Measurements from ENCODE around the gene NPPB.
A peak's percentile ranks its signal among the peaks of the same experiment; 100 is the strongest.
"Not testable (repeated sequence)": the region's sequence is repeated elsewhere in the genome, so short reads cannot be mapped to it uniquely, and the experiment has no call there.

NPPB gene

DNA sequence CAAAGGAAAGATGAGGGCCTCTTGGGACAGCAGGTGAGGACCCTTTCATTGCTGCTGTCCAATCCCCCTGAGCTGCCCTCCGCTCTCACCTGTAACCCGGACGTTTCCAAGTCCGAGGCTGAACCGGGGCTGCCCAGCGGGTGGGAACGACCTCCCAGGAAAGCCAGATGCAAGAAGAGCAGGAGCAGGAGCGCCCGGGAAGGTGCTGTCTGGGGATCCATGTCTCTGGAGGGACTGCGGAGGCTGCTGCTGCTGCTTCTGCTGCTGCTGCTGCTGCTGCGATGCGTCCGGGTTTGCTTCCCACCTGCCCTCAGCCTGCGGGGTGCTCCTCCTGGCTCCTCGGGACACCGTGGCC lies at the start of gene NPPB:
Gene NPPB, minus strand, starts transcription at position 333 of the 355 bp plus-strand sequence. Its CDS starts 112 bp downstream, at position 221.
- DNase-seq (ENCODE audit: low read depth), result no peak

DNA sequence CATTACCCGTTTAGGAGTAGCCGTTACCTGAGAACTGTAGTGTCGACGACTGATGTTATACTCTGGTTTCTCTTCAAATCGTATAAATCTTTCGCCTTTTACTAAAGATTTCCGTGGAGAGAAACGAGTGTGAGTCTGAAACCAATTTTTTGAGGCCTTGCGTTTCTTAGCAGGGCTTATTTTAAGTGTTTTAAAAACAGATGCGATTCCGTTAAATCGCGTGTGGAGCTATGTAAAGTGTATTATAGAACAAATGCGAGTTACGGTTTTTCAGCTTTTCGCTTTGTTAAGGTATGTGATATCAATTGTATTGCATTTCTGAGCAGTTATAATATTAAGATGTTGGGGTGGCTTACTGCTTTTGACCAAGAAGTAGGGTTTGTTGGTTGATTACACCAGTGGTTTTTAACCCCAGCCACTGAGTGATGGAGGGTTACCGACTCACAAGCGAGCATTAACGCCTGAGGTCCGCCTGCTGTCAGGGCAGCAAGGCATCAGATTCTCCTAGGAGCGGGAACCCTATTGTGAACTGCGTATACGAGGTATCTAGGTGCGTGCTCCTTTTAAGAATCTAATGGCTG lies 49.4 kb upstream of the NPPB start:
- DNase-seq (ENCODE audit: low read depth), result peak; percentile 91

DNA sequence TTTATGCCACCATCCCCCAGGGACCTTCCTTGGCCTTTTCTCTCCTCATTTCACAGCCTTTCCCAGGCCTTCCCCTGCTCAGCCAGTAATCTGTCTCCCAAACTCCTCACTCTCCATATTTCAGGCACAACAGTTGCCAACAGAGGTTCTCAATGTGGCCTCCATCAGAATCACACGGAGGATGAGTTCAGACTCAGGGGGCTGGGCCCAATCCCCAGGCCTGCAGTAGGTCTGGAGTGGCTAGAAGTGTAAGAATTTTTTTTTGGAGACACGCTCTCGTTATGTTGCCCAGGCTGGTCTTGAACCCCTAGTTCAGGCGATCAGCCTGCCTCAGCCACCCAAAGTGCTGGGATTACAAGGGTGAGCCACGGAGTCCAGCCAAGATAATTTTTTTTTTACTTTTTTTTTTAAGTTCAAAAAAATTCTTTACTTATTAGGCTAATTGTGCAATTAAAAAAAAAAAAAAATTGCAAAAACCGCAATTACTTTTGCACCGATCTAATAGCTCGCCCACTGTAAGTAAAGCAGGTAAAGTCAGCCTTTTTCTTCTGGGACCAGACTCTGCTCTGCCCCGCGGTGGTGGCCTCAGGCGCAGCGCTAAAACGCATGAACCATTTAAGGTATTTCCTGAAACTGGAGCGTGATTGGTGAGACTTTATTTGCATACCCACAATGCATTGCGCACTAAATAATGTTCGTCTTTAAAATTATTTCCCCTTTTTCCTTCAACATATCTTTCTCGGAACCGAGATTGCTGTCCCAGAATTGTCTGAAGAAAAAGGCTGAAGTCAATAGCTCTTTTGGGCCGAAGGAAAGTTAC lies 48.7 kb upstream of the NPPB start:
- DNase-seq (ENCODE audit: low read depth), result peak; percentile 83

DNA sequence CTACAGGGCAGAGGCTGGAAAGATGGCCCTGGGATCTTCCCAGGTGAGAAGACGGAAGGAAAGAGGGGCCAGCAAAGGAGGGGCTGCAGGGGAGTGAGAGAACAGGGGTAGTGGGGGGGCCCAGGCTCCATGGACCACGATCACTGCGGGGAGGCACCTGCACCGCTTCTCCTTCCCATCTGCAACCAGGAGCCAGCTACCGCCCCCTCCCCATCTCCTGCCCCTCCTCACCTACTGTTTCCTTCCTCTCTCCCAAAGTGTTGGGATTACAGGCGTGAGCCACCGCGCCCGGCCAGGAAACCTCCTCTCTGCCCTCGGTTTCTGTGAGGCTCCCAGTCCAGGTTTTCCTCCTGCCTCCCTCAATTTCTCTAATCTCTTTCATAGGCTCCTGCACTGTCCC lies 48.1 kb upstream of the NPPB start:
- DNase-seq (ENCODE audit: low read depth), result no peak

DNA sequence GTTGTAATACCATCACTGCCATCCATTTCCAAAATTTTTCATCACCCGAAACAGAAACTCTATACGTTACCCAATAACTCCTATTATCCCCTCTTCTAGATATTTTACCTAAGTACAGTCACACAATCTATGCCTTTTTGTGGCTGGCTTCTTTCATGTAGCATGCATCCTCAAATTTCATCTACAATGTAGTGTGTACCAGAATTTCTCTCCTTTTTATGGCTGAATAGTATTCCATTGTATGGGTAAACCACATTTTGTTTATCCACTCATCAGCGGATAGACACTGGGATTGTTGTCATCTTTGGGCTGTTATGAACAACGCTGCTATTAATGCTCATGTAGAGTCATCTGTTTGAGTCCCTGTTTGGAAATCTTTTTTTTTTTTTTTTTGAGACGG lies 46.2 kb upstream of the NPPB start:
- DNase-seq (ENCODE audit: low read depth), result no peak

DNA sequence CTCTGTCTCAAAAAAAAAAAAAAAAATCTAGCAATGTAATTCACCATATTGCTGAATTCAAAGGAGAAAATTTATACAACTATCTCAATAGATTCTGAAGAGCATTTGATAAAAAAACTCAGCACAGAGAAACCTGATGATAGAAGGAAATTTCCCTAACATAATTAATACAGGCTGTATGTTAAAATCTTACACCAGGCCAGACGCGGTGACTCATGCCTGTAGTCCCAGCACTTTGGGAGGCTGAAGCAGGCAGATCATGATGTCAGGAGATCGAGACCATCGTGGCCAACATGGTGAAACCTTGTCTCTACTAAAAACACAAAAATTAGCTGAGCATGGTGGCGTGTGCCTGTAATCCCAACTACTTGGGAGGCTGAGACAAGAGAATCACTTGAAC lies 45.4 kb upstream of the NPPB start:
- DNase-seq (ENCODE audit: low read depth), result not testable (repeated sequence)

DNA sequence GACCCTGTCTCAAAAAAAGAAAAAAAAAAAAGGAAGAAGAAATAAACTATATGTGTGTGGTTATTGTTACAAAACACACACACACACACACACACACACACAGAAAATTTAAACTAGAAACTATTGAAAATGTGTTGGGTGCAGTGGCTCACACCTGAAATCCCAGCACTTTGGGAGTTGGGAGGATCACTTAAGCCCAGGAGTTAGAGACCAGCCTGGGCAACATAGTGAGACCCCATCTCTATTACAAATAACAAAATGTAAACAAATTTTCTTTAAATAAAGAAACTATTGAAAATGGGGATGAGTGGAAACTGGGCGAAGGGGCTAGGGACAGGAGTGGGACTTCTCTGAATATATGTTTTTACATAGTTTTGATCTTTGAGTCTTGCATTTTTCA lies 44.5 kb upstream of the NPPB start:
- no peak for DNase-seq (ENCODE audit: low read depth)

DNA sequence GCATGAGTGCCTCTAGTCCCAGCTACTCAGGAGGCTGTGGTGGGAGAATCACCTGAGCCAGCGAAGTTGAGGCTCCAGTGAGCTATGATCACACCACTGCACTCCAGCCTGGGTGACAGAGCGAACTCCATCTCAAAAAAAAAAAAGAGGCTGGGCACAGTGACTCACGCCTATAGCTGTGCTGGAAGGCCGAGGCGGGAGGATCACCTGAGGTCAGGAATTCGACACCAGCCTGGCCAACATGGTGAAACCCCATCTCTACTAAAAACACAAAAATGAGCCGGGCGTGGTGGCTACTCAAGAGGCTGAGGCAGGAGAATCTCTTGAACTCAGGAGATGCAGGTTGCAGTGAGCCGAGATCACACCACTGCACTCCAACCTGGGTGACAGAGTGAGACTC lies 42.7 kb upstream of the NPPB start:
- DNase-seq (ENCODE audit: low read depth), result not testable (repeated sequence)

DNA sequence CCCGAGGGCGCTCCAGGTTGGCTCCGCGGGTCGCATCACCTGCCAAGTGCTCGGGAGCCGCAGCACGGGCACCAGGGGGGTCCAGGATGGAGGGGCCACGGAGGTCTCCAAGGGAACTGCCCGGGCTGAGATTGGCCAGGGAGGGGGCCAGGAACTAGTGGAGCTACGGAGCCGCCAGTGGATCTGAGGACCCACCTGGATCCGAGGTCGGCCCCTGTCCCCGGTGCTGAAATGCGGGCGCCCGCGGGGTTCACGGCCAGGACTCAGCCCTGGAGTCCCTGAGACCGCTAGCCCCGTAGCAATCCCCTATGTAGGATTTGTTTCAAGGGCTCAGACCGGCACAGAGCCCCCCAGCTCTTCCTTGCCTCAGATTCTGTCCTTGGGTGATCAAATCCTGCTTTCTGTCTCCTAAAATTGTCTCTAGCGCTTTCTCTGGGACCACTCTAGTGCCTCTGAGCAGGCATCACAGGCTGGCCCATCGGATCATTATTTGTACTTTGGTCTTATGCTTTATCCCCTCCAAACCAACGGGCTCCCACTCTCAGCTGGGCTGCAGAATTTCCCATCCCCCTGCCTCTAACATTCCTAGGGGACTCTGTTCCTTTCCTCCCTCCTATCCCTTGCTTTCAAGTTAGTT lies 40.2 kb upstream of the NPPB start:
- no peak for DNase-seq (ENCODE audit: low read depth)

DNA sequence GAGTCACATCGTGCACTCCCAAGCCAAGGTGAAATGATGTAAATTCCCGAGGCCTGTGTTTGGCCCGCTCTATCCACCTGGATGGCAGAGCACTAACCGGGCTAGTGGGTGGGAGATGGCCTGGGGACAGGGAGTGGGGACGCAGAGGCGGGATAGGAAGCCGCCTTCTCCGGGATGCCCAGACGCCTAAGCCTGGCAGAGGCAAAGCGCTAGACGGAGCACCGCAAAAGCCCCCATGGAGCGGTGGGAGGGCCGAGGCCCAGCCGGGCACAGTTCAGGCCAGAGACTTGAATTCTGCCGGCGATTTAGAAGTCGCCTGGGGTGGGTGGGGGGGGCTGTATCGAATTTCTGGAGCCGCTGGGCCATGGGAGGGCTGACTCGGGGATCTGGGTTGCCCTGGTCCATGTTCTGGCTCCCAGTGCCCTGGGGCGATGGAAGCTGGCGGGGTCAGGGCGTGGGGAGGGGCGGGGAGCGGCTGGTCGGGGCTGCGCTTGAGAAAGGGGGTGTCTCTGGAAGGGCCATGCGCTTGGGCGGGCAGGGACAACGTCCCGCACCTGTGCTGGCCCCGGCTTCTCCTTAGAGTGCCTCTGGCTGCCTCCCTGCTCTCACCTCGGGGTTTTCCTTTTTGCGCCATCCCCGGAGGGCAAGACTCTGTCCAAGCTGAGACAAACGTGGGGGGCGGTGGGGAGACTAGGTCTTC lies 39.5 kb upstream of the NPPB start:
- no peak for DNase-seq (ENCODE audit: low read depth)

DNA sequence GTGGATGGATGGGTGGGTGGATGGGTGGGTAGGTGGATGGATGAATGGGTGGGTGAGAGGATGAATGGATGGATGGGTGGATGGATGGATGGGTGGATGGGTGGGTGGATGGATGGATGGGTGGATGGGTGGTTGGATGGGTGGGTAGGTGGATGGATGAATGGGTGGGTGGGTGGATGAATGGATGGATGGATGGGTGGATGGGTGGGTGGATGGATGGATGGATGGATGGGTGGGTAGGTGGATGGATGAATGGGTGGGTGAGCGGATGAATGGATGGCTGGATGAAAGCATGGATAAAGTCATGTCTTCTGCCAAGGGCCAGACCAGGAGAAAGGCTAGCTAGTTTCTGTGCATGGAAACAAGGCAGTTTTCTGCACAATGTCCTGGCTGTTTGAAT lies 35.8 kb upstream of the NPPB start:
- DNase-seq (ENCODE audit: low read depth), result not testable (repeated sequence)

DNA sequence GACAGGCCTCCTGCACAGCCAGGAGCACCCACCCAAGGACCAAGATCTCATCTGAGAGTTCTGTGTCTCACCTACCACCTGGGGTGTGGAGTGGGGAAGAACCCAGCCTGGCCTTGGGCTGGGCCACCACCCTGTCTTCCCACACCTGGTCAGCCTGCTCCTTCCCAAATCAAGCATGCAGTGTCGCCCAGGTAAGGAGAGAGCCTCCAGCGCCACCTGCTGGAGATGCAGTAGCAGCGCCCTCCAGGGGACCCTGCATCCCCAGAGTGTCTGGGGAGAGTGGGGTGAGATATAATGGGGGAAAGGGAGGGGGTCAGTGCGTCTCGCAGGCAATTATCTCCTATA lies 35.1 kb upstream of the NPPB start:
- no peak for DNase-seq (ENCODE audit: low read depth)

DNA sequence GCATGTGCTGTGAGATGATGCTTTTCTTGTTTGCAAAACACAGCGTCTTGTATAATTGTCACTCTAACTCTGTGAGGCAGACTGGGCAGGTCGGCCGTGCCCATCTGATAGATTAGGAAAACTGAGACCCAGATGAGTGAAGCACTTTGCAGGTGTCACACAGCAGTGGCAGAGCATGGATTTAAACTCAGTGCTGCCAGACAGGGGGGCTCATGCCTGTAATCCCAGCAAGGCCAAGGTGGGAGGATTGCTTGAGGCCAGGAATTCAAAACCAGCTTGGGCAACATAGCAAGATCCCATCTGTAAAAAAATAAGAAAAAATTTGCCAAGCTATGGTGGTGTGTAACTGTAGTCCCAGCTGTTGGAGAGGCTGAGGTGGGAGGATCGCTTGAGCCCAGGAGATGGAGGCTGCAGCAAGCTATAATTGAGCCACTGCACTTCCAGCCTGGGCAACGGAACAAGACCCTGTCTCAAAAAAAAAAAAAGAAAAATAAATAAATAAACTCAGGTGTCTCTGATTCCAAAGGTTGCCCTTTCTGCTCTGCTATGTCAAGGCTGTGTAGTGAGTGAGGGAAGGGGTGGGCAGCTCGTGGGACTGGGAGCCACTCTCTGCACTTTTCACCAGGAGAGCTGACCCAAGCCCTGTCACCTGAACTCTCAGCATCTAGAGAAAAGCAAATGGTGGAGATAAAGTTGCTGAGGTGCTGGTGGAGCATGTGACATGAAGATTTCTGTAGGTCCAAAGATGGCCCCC lies 32.9 kb upstream of the NPPB start:
- DNase-seq (ENCODE audit: low read depth), result no peak

DNA sequence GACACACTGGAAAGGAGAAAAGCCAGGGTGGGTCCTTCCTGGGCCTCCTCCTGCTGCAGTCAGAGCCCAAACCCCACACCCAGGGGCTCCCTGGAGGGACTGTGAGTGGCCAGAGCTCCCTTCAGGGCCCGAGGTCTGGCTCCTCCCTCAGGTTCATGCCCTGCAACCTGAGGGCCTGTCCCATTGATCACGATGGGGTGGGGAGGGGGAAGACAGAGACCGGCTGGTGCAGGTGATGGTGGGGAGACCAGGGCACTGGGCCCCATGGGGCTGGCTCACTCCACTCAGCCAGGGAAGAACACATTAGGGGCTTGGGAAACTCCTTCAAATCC lies 30.1 kb upstream of the NPPB start:
- no peak for DNase-seq (ENCODE audit: low read depth)

DNA sequence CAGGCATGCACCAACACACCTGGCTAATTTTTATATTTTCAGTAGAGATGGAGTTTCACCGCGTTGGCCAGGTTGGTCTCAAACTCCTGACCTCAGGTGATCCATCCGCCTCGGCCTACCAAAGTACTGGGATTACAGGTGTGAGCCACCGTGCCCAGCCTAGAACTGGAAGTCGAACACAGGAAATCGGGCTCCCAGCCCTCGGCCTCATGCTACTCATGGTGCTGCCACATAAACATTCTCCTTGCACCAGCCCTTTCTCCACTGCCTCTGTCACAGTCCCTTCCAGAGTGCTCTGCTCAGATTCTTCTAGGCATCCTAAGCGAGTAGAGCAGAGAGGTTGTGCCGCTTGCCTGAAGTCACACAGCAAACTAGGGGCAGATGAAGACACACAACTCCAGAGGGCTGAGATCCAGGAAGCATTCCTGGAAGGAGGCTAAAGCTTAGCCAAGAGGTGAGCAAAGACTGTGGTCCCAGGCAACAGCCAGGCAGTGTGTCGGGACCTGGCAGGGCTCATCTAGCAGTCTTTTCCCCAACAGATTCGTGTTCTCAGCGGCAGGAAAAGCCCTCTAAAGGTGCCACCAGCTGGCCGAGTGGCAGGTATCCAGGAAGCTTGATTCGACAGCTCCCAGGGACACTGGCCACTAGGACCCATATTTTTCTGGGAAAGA lies 29.6 kb upstream of the NPPB start:
- no peak for DNase-seq (ENCODE audit: low read depth)

DNA sequence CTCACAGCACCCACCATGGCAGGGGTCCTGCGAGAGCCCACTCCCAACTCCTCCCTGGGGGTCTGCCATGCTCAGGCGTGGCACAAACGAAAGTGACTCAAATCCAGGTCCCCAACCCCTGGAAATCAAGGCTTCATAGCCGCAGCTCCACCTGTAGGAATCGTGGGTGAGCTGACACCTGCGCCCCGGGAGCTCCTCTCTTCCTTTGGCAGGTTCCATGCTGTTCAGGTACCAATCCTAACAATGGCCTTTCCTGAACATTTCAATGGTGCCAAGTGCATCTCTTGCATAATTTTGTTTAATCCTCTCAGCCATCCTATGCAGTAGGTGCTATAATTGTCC lies 28.9 kb upstream of the NPPB start:
- DNase-seq (ENCODE audit: low read depth), result no peak

DNA sequence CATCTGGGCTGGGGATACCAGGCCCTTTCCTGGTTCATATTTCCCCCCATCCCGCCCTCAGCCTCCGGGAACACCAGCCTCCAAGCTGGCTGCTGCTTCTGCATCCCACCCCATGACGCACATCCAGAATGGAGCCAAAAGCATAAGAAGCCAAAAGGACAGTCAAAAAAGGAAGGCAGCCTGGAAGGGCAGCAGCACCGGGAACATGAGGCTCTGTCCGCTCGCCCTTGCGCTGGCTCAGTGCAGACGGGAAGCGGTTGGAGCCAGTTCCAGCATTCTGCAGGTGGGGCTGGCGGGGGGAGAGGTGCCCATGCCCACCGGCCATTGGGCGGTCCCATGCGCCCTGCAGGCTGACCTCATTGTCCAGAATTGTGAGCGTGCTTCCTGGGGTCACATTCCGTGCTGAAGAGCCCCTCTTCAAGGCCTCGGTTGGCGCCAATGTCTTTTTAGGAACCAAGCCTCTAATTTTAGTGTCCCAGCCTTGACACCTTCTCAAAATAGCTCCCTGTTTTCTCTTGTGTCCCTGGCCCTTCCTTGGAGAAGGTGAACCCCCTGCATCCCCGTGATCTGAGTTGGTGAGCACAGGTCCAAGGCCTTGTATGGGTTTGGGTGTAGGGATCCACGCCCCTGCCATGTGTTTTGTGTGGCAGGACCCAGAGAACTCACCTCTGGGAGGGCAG lies 28.4 kb upstream of the NPPB start:
- DNase-seq (ENCODE audit: low read depth), result no peak

DNA sequence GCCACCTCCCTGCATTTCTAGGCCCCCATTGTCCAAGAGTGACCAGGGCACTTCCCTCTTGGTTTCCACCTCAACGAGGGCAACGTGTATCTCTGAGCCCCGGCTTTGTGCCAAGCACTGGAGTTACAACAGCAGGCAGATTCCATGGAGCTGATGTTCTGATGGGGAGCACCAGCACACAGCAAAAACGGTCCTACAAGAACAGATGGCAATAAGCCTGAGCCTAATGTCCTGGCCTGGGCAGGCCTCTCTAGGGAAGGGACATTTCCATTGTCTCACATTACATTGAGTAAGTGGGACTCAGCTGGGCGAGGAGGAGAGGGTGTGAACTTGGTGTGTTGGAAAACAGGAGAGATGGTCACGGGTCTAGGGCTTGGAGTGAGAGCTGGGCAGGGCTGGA lies 27.2 kb upstream of the NPPB start:
- no peak for DNase-seq (ENCODE audit: low read depth)

DNA sequence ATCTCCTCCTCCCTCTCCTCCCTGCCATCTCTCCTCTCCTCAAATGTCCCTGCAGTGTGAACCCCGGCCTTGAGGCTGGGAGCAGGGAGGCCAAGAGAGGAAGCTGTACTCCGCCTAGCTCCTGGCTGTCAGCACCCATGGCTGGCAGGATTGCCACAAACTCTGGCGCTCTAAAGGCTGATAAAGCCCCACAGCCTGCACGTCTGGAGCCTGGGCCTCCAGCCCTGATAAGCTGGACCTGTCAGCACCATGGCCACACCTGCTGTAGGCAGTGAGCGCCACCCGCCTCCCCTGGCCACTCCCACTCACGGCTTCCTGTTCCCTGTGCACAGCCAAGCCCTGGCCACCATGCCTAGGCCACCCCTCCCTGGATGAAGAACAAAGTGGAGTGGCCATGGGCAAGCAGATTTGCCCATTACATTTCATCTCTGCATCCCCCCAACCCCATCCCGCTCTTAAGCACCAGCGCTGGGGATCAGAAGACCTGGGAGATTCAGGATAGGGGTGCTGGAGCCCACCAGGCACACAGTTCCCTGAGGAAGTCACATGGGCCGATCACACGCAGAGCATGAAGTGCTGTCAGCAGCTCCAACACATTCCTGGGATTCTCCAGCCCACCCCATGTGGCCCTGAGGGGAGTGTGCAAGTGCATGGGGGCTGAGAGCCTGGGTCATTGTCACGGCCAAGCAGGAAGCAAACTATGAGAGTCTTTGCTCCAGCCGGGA lies 24.2 kb upstream of the NPPB start:
- no peak for DNase-seq (ENCODE audit: low read depth)

DNA sequence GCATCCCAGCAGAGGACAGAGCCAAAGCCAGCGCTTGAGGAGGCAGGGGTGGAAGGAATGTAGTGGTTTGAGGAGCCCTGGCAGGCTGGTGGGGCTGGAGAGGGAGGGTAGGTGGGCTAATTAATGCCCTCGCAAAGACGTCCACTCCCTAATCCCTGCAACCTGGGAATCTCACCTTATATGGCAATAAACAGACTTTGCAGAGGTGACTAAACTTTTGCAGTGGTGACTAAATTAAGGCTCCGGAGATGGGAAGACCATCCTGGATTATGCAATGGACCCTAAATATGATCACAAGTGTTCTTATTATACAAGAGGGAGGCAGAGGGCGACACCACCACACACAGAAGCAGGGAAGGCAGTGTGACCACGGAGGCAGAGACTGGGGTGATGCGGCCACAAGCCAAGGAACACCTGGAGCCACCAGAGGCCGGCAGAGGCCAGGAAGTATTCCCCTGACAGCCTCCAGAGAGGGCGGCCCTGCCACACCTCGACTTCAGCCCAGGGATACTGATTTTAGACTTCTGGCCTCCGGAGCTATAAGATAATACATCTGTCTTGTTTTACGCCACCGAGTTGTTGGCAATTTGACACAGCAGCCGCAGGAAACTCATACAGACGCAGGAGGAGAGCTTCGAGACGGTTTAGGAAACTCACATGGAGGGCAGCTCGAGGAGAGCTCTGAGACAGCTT lies 23.1 kb upstream of the NPPB start:
- no peak for DNase-seq (ENCODE audit: low read depth)
